ENCODE data around the gene PPIP5K2.

Gene PPIP5K2

GRCh38 chr5:103235891-103236290, 115.8 kb downstream of the PPIP5K2 start:
- TF ChIP-seq TAF1 (IDR thresholded peaks at IDR 0.05; ENCODE audit: borderline replicate concordance, insufficient read depth, low read length) (no peak), FOXP2 (optimal IDR thresholded peaks at IDR 0.05; ENCODE audit: borderline replicate concordance, extremely low read depth, extremely low read length, insufficient read depth) (no peak), POLR2AphosphoS5 (IDR thresholded peaks at IDR 0.05; ENCODE audit: low read depth, low read length) (no peak), SIN3A (IDR thresholded peaks at IDR 0.05; ENCODE audit: borderline replicate concordance, insufficient read depth, low read length) (no peak), REST (IDR thresholded peaks at IDR 0.05; ENCODE audit: insufficient read depth in 1 of 2, low read depth in 2 of 2, low read length in 2 of 2) (no peak)

- no peak for TF ChIP-seq TAF1 (IDR thresholded peaks at IDR 0.05; ENCODE audit: borderline replicate concordance, insufficient read depth, low read length)
- no peak for TF ChIP-seq POLR2AphosphoS5 (IDR thresholded peaks at IDR 0.05; ENCODE audit: low read depth, low read length)
- TF ChIP-seq SIN3A (IDR thresholded peaks at IDR 0.05; ENCODE audit: borderline replicate concordance, insufficient read depth, low read length) = no peak
- no peak for TF ChIP-seq REST (IDR thresholded peaks at IDR 0.05; ENCODE audit: insufficient read depth in 1 of 2, low read depth in 2 of 2, low read length in 2 of 2)
- no peak for TF ChIP-seq FOXP2 (optimal IDR thresholded peaks at IDR 0.05; ENCODE audit: borderline replicate concordance, extremely low read depth, extremely low read length, insufficient read depth)
Measured at GRCh38 chr5:103237778-103238177, 117.7 kb downstream of the PPIP5K2 start.

- no peak for TF ChIP-seq FOXP2 (optimal IDR thresholded peaks at IDR 0.05; ENCODE audit: borderline replicate concordance, extremely low read depth, extremely low read length, insufficient read depth)
- no peak for TF ChIP-seq POLR2AphosphoS5 (IDR thresholded peaks at IDR 0.05; ENCODE audit: low read depth, low read length)
- TF ChIP-seq REST (IDR thresholded peaks at IDR 0.05; ENCODE audit: insufficient read depth in 1 of 2, low read depth in 2 of 2, low read length in 2 of 2) = no peak
- TF ChIP-seq TAF1 (IDR thresholded peaks at IDR 0.05; ENCODE audit: borderline replicate concordance, insufficient read depth, low read length) = no peak
- no peak for TF ChIP-seq SIN3A (IDR thresholded peaks at IDR 0.05; ENCODE audit: borderline replicate concordance, insufficient read depth, low read length)
Measured at GRCh38 chr5:103243665-103244064, 123.6 kb downstream of the PPIP5K2 start.

GRCh38 chr5:103244398-103244797, 124.3 kb downstream of the PPIP5K2 start:
- no peak for TF ChIP-seq REST (IDR thresholded peaks at IDR 0.05; ENCODE audit: insufficient read depth in 1 of 2, low read depth in 2 of 2, low read length in 2 of 2)
- no peak for TF ChIP-seq FOXP2 (optimal IDR thresholded peaks at IDR 0.05; ENCODE audit: borderline replicate concordance, extremely low read depth, extremely low read length, insufficient read depth)
- no peak for TF ChIP-seq POLR2AphosphoS5 (IDR thresholded peaks at IDR 0.05; ENCODE audit: low read depth, low read length)
- no peak for TF ChIP-seq SIN3A (IDR thresholded peaks at IDR 0.05; ENCODE audit: borderline replicate concordance, insufficient read depth, low read length)
- TF ChIP-seq TAF1 (IDR thresholded peaks at IDR 0.05; ENCODE audit: borderline replicate concordance, insufficient read depth, low read length) = no peak

- TF ChIP-seq POLR2AphosphoS5 (IDR thresholded peaks at IDR 0.05; ENCODE audit: low read depth, low read length) = no peak
Measured at GRCh38 chr5:103245761-103246160, 125.7 kb downstream of the PPIP5K2 start.

Measured in PFSK-1 (cell line).